Lung microvascular endothelial cell (primary cell): ENCODE measurements around the gene NID2. TPM values are rescaled to one million over a fixed set of nuclear protein-coding genes. Genes with fewer than 3 reads are reported as not detected.

ENCODE experiments used
- DNase-seq, 2 donors: peaks; one replicate each; pipeline versions ENCODE4 v3.0.0 to v3.0.0-alpha.2; 2010; ENCODE audit warnings: low read depth in 2 of 2
- total RNA-seq: library from RNA; depleted of rRNA; stranded (reverse); fragments of >200 nt; gene quantifications from 2 replicates; pipeline ENCODE4 v1.2.1, GENCODE V29; 2014

NID2 gene
- total RNA-seq, 1 donor from 2014 or later, result 9.7 TPM

DNA sequence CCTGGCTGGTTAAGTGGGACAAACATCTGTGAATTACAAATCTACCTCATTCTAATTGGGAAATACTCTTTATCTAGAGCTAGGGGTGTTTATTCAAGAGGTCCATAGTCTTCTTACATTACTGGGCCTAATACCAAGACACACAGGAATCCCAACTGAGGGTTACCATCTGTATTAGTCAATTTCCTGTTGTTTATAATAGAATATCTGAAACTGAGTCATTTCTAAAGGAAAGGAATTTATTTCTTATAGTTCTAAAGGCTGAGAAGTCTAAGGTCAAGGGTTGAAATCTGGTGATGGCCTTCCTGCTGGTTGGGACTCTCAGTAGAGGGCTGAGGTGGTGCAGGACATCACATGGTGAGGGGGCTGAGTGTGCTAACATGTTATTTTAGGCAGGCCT, 43.5 kb downstream of the NID2 start:
- DNase-seq, result peak in 1 of 2 donors; percentile 90

DNA sequence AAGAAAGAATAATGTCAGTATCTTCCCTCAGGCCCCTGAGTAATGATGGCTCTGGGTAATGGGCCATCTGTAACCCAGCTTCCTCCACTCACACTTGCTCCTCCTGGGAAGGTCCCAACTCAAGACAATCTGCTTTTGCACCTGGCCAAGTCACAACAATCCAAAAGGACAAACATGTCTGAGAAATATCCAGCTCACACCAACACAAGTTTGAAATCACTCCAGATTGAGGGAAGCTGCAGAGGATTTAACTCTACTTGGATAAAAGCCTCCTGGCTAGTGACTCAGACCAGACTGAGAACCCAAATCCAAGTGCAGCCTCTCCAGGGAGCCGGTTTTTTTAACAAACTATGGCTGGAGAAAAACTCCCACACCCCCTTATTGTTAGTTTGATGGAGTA, 45.3 kb downstream of the NID2 start:
- DNase-seq, result peak in 1 of 2 donors; percentile 65

DNA sequence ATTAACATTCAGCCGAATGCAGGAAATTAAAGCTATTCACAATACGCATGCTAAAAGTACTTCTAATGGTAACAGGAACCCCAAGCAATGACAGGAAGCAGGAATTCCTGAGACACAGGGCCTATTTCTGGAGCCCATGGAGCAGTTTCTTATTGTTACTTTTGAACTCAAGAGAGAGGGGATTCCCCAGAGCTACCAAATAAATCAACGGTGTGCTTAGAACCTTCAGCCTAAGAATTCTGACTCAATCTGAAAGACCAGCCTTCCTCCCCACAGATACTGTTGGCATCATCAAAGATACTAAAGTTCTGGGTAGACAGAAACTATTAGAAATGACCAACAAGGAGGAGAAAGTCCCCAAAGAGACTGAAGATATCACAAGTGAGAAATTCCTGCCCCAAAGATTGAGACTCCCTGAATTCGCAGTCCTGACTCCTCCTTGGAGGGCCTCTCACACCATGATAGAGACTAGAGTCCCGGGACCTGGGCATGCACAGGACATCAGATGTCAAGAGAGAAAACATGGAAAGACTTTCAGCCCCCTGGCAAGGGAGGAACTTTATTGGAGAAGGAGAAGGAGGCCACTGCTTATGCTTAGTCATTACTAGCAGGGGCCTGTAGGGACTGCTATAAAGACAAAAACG, 46.8 kb downstream of the NID2 start:
- peak in 1 of 2 donors; percentile 92 for DNase-seq

DNA sequence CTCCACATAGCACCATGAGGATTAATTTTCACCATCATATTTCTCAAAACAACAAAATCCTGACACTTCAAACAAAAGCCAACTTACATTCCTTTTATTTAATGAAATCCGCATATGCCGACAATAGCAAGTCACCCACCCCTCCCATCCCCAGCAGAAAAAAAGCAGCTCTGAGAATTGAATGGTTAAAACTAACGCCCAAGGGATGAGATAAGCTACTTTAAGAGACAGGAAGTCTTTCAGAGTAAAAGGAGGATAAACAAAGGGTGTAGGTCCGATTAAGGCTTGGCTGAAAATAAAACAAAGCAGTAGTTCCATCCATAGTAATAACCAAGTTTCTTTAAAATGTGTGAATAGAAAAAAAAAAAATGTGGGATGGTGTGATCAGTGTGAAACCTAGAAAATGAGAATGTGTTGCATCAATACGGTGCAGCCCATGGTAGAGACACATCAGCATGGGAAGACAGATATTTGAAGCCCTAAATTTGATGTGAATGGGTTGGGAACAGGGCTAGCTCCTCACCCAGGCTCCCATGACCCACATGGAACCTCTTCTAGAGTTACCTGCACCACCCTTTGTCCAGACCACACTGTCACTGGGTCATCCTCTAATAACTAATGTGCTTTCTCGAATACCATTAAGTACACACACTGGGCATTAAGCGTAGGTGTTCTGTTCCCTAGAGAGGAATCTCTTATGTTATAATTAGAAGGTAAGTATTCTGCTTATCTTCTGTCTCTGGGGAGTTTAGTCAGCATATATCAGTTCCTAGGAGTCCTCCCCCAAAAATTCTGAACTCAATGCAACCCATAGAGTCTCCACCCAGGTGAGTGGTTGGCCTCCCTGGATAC, 47.8 kb downstream of the NID2 start:
- DNase-seq, result peak in 1 of 2 donors; percentile 82

DNA sequence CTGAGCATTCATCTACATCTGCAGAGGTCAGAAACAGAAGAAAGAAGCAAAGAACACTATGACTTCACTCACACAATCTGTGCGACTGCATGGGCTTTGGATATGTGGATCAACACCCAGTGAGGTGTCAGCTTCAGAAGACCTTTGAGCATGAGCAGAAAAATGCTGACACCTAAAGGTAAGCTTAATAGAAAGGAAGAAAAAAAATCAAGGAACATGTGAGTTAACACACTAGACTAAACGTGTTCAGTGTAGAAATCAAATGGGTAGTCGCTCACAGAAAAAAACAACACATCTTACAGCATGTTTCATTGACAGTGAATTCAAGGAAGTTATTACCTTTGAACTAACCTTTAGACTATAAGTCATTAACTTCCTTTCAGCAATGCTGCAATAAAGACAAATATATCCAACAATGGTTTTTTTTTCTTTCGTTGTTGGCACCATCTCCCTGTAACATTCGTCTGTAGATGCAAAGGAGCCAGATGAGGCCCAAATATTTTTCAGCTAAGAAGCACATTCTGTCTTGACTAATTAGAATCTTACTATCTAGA, 48.6 kb downstream of the NID2 start:
- DNase-seq, result peak in 1 of 2 donors; percentile 34

DNA sequence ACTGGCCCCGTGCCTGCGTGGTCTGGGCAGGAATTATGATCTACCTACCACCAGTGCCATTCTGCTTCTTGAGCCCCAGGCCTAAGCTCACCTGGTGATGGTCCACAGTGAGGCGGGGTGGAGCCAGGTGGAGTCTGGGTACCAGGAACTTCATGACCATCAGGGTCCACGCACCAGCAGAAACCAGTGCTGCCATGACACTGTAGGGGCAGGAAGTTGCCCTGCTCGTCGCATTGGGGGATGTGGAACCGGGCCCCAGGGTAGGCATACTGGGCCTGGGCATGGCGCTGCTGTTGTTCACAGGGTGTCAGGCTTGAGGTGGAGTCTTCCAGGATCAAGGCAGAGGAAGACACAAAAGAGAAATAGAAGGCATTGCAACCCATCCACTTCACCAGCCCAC, 49.9 kb downstream of the NID2 start:
- DNase-seq, result no peak

DNA sequence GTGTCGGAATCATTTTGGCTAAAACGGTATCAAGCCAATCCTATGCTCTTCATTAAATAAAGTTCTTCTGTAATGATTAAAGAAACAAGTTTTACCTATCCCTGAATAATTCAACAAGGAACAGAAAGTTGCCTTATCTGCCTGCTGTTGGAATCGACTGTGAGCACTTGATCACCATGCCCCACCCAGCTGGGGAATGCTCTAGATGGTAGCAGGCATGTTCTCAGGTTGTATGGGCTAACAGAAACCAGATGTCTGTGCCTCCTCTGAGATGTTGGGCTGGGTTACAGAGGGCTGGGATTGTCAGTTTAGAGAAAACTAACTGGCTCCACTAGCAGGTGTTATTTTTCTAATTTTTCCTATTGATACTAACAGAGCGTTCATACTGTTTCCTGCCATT, 50.6 kb downstream of the NID2 start:
- DNase-seq, result no peak

DNA sequence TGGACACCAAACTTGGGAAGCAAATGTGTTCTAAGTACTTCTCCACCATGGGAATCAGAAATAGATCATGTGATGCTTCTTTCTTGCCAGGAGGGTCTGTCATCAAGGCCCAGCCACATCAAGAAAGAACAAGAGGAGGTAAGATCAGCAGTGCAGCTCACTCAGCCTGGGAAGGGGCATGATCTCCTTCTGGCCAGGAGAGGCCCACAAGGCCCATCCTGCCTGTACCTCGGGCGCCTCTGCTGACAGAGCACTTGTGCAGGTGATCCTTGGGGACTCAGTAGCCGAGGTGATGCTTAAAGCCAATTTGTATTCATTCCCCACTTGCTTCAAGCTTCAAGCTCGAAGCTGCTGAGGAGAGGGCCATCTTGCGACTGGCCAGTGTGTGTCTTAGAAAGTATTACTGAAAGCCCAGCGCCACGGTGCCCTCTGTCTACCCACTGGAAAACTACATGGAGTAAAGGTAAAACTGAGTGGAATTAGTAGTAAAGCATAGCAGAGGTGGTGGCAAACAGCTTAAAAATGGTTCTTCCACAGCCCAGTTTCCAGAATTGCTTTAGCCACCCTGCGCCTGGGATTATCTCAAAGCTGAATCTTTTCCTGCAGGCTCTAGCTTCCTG, 53.3 kb downstream of the NID2 start:
- DNase-seq, result peak; percentile 35 to 40

DNA sequence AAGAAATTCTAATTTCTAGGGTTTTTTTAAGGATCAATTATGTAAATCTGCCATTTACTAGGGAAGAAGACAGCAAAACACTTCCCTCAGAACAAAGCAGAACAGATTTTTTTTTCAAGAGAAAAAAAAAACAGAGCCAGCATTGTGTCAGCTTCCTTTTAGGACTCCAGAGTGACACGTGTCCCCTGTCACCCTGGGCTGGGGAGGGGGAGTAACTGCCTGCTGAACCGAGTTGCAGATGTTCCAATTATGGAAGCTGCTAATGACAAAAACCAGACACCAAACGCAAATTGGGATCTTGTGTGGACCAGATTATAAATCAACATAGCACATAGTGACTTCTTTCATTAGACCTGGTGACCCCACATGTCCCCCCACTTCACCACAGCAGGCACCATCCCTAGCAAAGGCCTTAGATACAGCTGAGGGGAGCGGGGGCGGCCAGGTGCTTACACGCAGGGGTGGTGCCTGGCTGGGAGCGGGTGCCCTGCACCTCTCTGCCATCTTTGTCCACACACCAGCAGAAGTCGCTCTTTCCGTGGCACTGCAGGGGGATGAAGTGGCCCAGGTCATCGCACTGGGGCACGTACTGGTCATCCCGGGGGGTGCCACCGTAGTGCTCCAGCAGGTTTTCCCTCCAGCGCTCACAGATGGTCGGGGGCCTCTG, 54.1 kb downstream of the NID2 start:
- DNase-seq, result peak in 1 of 2 donors; percentile 50

DNA sequence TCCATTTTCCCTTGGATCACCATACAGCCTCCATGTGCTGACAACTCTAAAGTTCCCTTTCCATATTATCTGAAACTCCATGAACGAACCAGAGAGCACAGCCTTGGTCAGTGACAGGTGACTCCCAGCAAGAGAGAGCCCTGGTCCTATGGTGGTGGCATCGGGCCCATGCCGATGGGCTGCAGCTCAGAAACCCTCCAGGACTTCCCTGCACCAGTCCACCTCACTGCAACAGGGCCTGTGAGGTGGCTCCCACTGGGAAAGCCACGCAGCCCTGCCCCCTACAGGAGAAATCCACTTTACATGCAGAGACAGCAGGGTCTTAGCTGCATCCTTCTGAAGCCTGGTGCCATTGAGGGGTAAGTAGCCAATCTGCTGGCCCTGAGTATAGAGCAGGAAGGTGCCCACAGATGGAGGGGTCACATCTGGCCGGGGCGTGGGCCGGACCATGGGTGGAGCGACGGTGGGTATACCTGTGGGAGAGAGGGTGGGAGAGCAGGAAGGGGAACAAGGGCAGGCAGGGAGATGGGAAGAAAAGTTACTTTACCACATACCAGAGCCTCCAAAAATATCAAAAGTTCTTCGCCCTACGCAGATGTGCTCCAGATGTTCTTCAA, 54.8 kb downstream of the NID2 start:
- DNase-seq, result no peak

DNA sequence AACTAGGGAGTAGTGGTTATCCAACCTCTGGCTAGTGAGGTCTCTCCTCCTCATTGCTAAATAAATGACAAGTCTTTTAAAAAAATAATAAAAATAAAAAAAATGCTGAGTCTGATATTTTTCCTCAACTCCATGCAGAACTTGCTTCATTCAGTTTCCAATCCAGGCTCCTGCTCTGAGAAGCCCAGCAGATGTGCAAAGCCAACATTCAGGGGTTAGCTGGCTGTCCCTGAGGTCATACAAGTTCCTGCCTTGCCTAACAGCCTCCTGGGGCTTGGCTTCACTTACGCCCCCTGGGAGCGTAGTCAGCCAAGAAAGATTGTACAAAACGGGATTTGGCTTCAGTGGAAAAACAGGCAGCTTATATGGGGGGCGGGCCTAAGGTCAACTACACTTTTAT, 56.2 kb downstream of the NID2 start:
- no peak for DNase-seq

DNA sequence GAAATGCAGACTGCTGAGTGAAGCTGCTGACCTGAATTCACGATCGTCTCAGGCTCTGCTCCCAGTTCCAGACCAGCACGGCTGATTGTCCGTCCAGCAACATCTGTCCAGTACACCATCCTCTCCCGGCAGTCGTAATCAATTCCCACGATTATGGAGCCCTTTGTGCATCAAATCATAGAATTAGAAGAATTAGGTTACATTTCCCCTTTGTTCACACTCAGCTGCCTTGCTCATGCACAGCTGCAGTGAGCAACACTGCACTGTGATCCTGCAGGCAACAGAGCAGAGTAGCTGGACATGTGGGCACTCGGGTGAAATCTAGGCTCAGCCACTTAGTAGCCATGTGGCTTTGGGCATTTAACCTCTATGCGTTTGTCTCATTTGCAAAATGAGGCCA, 57.3 kb downstream of the NID2 start:
- DNase-seq, result no peak

DNA sequence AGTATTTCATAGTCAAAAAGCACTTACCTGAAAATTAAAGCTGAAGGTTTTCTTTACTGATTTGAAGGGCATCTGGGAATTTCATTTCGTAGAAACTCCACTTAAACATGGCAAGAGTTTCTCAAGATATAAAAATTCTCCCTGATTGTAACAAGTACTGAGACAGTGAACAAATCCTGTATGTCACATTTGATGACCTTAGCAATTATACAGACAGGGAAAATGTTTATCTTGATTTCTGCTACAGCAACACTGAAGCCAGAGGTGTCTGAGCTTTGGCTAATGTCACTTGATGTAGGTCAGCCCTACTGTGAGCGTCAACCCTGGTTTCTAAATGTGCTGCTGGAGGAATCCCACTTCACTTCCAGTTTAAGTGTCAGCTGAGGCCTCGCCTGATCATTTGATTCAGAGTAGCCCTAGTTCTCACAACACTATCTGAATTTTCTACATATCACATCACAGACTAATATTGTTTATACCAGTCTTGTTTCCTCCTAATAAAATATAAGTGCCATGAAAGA, 58.6 kb downstream of the NID2 start:
- DNase-seq, result no peak

DNA sequence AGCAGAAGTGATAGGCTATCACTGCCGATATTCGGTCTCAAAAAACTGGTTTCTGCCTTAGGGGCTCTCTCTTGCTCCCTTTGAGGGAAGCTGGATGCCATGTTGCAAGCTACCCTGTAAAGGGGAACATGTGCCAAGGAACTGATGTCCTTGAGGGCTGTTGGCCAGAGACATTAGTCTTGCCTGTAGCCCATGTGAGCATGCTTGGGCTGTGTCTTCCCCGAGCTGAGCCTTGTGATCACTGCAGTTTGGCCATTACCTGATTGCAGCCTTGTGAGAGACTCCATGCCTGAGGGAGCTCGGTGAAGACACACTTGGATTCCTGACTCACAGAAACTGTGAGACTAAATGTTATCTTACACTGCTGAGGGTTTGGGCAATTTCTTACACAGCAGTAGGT, 60.7 kb downstream of the NID2 start:
- DNase-seq, result no peak

DNA sequence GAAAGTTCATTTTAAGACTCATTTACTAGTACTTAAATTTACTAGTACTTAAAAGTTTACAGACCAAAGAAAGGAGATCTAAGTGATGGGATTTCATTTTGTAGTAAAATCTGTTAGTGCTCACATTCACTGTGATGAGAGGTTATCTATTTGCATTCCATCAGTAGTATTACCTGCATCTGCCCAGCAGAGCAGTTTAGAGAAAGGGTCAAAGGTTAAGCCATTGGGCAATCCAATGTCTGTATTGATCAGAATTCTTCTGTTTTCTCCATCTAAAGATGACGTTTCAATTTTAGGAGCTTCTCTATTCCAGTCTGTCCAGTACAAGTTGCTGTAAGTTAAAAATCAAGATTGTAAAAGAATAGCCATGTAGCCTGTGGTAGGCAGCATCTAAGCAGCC, 61.2 kb downstream of the NID2 start:
- no peak for DNase-seq

DNA sequence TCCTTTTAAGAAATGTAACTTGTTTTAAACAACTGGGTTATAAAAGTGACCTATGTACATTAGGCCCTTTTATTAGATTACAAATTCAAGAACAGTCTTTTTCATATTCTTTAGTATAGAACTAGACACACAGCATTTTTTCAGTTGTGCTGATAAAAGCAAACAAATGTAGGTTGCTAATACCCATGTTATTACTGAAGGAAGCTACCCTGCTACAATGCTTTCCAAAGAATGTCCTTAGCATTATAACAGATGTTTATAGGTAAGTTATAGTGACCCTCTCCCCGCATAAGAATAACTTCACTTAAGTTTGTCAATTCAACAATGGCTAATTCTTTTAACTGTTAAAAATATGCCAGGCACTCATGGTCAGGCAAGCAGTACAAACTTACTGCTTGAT, 61.6 kb downstream of the NID2 start:
- no peak for DNase-seq

DNA sequence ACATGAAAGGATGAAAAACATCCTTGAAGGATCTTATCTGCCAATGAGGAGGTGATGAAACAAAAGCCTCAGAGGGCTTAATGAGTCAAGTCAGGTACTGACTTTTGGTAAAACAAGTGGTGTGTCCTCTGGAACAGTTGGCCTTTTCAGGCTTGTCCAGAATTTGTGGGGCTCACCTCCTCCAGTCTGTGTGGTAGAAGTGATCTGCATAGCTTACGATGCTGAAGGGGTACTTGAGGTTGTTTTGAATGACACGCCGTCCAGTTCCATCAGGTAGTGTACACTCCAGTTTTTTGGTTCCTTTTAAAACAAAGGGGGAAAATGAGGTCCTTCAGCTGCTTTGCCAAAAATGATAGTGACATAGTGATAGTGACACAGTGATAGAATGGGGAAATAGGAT, 62.5 kb downstream of the NID2 start:
- no peak for DNase-seq

DNA sequence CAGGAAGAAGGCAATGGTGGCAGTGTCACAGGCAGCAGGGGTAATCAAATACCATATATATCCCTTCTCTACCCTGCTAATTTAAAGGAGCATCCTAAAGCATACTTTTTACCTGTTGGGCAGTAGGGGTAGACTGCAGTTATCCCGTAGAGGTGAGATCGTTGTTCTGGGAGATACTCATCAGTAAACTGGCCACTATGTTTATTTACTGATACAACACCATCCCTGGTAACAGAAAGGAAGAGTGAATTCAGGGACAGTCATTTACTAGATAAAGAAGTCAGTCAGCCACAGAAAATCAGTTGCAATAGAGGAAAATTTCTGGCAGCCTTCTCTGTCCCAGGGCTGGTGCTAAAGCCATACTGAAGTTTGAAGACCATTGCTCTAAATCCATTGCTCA, 63.2 kb downstream of the NID2 start:
- DNase-seq, result no peak

DNA sequence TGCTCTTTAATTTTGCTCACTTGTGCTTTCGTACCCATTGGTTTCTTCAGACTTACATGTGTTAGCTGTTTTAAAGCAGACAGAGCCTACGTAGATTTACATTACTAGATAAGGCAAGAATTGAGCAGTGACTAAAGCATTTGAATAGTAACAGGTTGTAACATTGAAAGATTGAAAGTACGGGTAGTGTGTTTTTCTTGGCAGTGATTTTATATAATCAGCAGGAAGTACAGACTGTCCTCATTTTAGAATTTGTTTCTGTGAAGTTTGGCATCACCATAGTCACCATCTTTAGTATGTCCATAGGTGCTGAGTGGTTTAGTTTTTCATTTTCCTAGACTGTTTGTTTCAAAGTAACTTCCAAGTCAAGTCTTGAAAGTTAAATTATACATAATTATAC, 65.5 kb downstream of the NID2 start:
- peak; percentile 52 to 88 for DNase-seq

DNA sequence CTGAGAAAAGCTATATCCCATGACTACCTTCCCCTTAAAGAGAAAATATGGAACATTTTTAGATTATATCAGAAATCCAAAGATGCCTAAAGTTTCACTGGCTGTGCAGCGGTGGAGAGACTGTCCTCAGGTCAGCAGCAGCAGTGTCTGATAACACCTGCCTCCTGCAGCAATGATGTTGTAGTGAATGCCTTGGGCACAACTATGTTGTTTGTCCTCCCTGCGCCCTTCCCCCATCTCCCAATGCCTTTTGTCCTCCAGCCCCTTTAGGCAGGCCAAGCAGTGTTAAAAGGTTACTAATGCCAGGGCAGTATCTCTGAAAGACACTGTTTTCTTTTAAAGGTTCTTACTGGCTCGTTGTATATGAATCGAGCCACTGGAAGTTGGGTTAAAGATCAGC, 66.3 kb downstream of the NID2 start:
- no peak for DNase-seq

DNA sequence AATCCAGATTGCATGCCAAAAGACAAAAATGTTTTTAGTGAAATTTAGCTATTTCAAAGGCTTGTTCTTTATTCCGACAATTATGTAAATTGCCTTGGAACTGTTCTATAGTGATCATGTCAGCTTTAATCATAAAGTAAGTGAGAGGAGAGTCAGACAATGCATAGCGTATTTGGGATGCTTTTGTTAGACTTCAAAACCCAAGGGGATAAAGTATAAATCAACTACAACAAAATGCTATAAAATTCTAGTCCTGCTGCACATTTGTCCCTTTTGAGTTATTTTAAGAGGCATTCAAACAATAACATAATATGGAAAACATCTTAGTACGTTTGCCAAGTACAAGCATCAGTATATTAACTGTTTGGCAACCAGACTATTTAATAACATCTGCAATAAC, 68.2 kb downstream of the NID2 start:
- DNase-seq, result no peak
